HCT116 (cell line): ENCODE data around the gene MLEC. TPM values are rescaled to one million over a fixed set of nuclear protein-coding genes. Genes with fewer than 3 reads are reported as not detected.

Experiments
- ATAC-seq: fragments of 200-7000 bp; cut with Tn5 transposase; 2 replicates; pipeline ENCODE4 v1.9.1; 2020; ENCODE audit warnings: mild to moderate bottlenecking, moderate library complexity
- BruUV-seq: library from RNA; stranded (reverse); fragments of 400-500 nt; replicated peaks from 2 replicates; lab custom pipeline; 2021; lab: Mats Ljungman, UMichigan
- CTCF ChIA-PET: fragments of 300-600 bp; sonication (Branson Sonifier 250); formaldehyde crosslinking; loops from one replicate; lab custom pipeline; 2021; ENCODE audit warnings: antibody characterized with exemption; lab: Charles Lee
- POLR2A ChIA-PET: fragments of 300-600, 350-600 bp; sonication (Branson Sonifier 250); formaldehyde crosslinking; loops from one replicate; lab custom pipeline; 2021; ENCODE audit warnings: antibody characterized with exemption; lab: Charles Lee
- RAD21 ChIA-PET, 2 experiments: fragments of 300-600 bp; sonication (Branson Sonifier 250); formaldehyde crosslinking; loops; one replicate each; lab custom pipeline; 2023; ENCODE audit warnings: low total read pairs in 2 of 2; ENCODE audit not compliant: uncharacterized antibody in 2 of 2, unreplicated experiment in 2 of 2, low non-redundant PET in 1 of 2; lab: Charles Lee
- DNase-seq: peaks from one replicate; pipeline ENCODE4 v3.0.0-alpha.2; 2010; ENCODE audit warnings: low read depth, low spot score
- H2AFZ ChIP-seq: fragments of 200-600 bp; shearing (Covaris generic), sonication (generic); 2 replicates; pipeline ENCODE4 v1.6.1; 2017; ENCODE audit warnings: low read depth, mixed run types, mixed read lengths, antibody characterized with exemption, low read length; ENCODE audit not compliant: poor library complexity, severe bottlenecking
- H3K27ac ChIP-seq: 2 replicates; pipeline ENCODE4 v1.5.1; 2012; ENCODE audit warnings: low read depth, low read length
- H3K27me3 ChIP-seq: fragments of 200-600 bp; sonication (generic); 2 replicates; pipeline ENCODE4 v1.6.1; 2016; ENCODE audit warnings: mixed run types, low read length, mixed read lengths; ENCODE audit not compliant: insufficient read depth
- H3K36me3 ChIP-seq, 2 experiments: fragments of 200-500 bp in 1 of 2; fragments of 200-600 bp in 1 of 2; sonication (Bioruptor generic) in 1 of 2; sonication (generic) in 1 of 2; 2 replicates each; pipeline versions ENCODE4 v1.5.1 to v1.6.1; 2014 to 2016; ENCODE audit warnings: low read length in 2 of 2, inconsistent platforms in 1 of 2, mixed read lengths in 1 of 2, mixed run types in 1 of 2; ENCODE audit not compliant: insufficient read depth in 2 of 2, control insufficient read depth in 1 of 2
- H3K4me1 ChIP-seq, 2 experiments: fragments of 200-600 bp in 1 of 2; sonication (generic) in 1 of 2; 2 replicates each; pipeline versions ENCODE4 v1.5.1 to v1.6.1; 2012 to 2017; ENCODE audit warnings: low read length in 2 of 2, inconsistent platforms in 1 of 2, mild to moderate bottlenecking in 1 of 2, mixed read lengths in 1 of 2, mixed run types in 1 of 2, moderate library complexity in 1 of 2; ENCODE audit not compliant: insufficient read depth in 2 of 2, control insufficient read depth in 1 of 2
- H3K4me2 ChIP-seq: fragments of 200-600 bp; sonication (generic); 2 replicates; pipeline ENCODE4 v1.6.1; 2017; ENCODE audit warnings: mixed run types, low read length, mixed read lengths
- H3K4me3 ChIP-seq, 2 experiments: fragments of 200-600 bp in 1 of 2; sonication (generic) in 1 of 2; replicated peaks in 1 of 2; 2 replicates each; pipeline ENCODE4 v1.5.1; 2011 to 2016; ENCODE audit warnings: low read length in 2 of 2, control low read depth in 1 of 2, low read depth in 1 of 2, mild to moderate bottlenecking in 1 of 2, mixed read lengths in 1 of 2, mixed run types in 1 of 2
- H3K79me2 ChIP-seq: fragments of 200-600 bp; sonication (generic); 2 replicates; pipeline ENCODE4 v1.6.1; 2017; ENCODE audit warnings: mild to moderate bottlenecking, mixed run types, low read length, moderate library complexity, mixed read lengths; ENCODE audit not compliant: insufficient read depth
- H3K9ac ChIP-seq: fragments of 200-600 bp; sonication (generic); 2 replicates; pipeline ENCODE4 v1.6.1; 2016; ENCODE audit warnings: low read length, mixed read lengths
- H3K9me2 ChIP-seq: fragments of 200-600 bp; sonication (generic), shearing (Covaris generic); 2 replicates; pipeline ENCODE4 v1.6.1; 2017; ENCODE audit warnings: mixed run types, mild to moderate bottlenecking, moderate library complexity; ENCODE audit not compliant: insufficient read depth
- H3K9me3 ChIP-seq, 2 experiments: fragments of 200-500 bp in 1 of 2; fragments of 200-600 bp in 1 of 2; sonication (Bioruptor generic) in 1 of 2; sonication (generic) in 1 of 2; 2 replicates each; pipeline ENCODE4 v1.6.1; 2014 to 2017; ENCODE audit warnings: low read length in 2 of 2, mixed read lengths in 2 of 2, inconsistent platforms in 1 of 2, low read depth in 1 of 2, mild to moderate bottlenecking in 1 of 2, mixed run types in 1 of 2, moderate library complexity in 1 of 2; ENCODE audit not compliant: control insufficient read depth in 1 of 2, insufficient read depth in 1 of 2
- H4K20me1 ChIP-seq: fragments of 200-600 bp; sonication (generic), shearing (Covaris generic); 2 replicates; pipeline ENCODE4 v1.6.1; 2017; ENCODE audit warnings: mixed run types, mild to moderate bottlenecking, moderate library complexity; ENCODE audit not compliant: insufficient read depth
- CBX3 ChIP-seq: IDR thresholded peaks from 2 replicates; pipeline ENCODE4 v1.6.1; 2012; ENCODE audit warnings: low read depth
- CEBPB ChIP-seq: IDR thresholded peaks from 2 replicates; pipeline ENCODE4 v1.6.1; 2012; ENCODE audit warnings: low read depth
- EGR1 ChIP-seq: IDR thresholded peaks from 2 replicates; pipeline ENCODE4 v1.6.1; 2012; ENCODE audit warnings: low read depth
- EZH2 ChIP-seq: fragments of 200-600 bp; sonication (generic); IDR thresholded peaks from 2 replicates; pipeline ENCODE4 v1.6.1; 2017; ENCODE audit warnings: antibody characterized with exemption, mixed run types
- EZH2phosphoT487 ChIP-seq: fragments of 200-600 bp; IDR thresholded peaks from 2 replicates; pipeline ENCODE4 v1.6.1; 2018; ENCODE audit warnings: antibody characterized with exemption, borderline replicate concordance
- JUND ChIP-seq: IDR thresholded peaks from 2 replicates; pipeline ENCODE4 v1.6.1; 2012
- MAX ChIP-seq: IDR thresholded peaks from 2 replicates; pipeline ENCODE4 v1.6.1; 2012
- POLR2A ChIP-seq: IDR thresholded peaks from 2 replicates; pipeline ENCODE4 v1.7.0; 2011; ENCODE audit warnings: borderline replicate concordance; ENCODE audit not compliant: insufficient read depth, insufficient read length; ENCODE audit errors: extremely low read depth
- POLR2AphosphoS5 ChIP-seq: IDR thresholded peaks from 2 replicates; pipeline ENCODE4 v1.6.1; 2011; ENCODE audit warnings: mild to moderate bottlenecking, low read depth, low read length, moderate library complexity
- REST ChIP-seq: IDR thresholded peaks from 2 replicates; pipeline ENCODE4 v1.6.1; 2012; ENCODE audit warnings: low read depth
- SIN3A ChIP-seq: IDR thresholded peaks from 2 replicates; pipeline ENCODE4 v1.6.1; 2012; ENCODE audit warnings: low read depth
- SRF ChIP-seq: IDR thresholded peaks from 2 replicates; pipeline ENCODE4 v1.6.1; 2012; ENCODE audit warnings: low read depth
- TCF7L2 ChIP-seq: IDR thresholded peaks from 2 replicates; pipeline ENCODE4 v1.7.0; 2011; ENCODE audit warnings: borderline replicate concordance, inconsistent platforms; ENCODE audit not compliant: insufficient read depth, insufficient read length; ENCODE audit errors: extremely low read depth
- ZBTB33 ChIP-seq: IDR thresholded peaks from 2 replicates; pipeline ENCODE4 v1.6.1; 2011; ENCODE audit warnings: mild to moderate bottlenecking, low read length, moderate library complexity; ENCODE audit not compliant: insufficient replicate concordance; ENCODE audit errors: extremely low read depth
- ZFX ChIP-seq: fragments of 450-650 bp; IDR thresholded peaks from 2 replicates; pipeline ENCODE4 v1.6.1; 2017
- ZNF274 ChIP-seq: fragments of 200-500 bp; sonication (Bioruptor generic); IDR thresholded peaks from 2 replicates; pipeline ENCODE4 v1.6.1; 2014; ENCODE audit warnings: mild to moderate bottlenecking, low read depth, low read length, inconsistent platforms
- intact Hi-C: fragments of 100-400 bp; cut with micrococcal nuclease; formaldehyde crosslinking; loops from 2 replicates; pipeline ENCODE4 v1.10.0; 2022
- total RNA-seq: library from RNA; stranded (reverse); gene quantifications from one replicate; pipeline ENCODE4 v1.2.1, GENCODE V29; 2021; ENCODE audit not compliant: unreplicated experiment

MLEC gene
- total RNA-seq, 1 experiment from 2014 or later, result 152 TPM

GRCh38 chr12:120748242-120748641 is 61.3 kb downstream of the MLEC start:
- ATAC-seq (0 out of 2 replicates have a peak, but pooled peaks have one; percentile 10), DNase-seq (no peak)
- Histone ChIP-seq H3K4me3 (no peak overlapping the region), H3K9me3 (no peaks in the 10 kb centered on the region), H3K79me2 (no peaks in the 10 kb centered on the region), H3K4me2 (no peak overlapping the region), H3K4me1 (peaks cover 3 to 11% of the 10 kb centered on the region in 2 experiments; a peak in 3 of 4 replicates), H3K36me3 (no peaks in the 10 kb centered on the region), H2AFZ (no peak overlapping the region), H3K9ac (no peak overlapping the region), H3K27me3 (no peaks in the 10 kb centered on the region), H3K27ac (no peak overlapping the region), H4K20me1 (no peaks in the 10 kb centered on the region), H3K9me2 (no peaks in the 10 kb centered on the region)
- intact Hi-C loops, result no loop called here
- ChIA-PET POLR2A (no interaction called here), RAD21 (no interaction called here), CTCF (no interaction called here)
- no TSS peak for BruUV-seq
- TF ChIP-seq MAX (no peak), TCF7L2 (no peak), SRF (no peak), EGR1 (no peak)

- intact Hi-C loops, result no loop called here
- H3K27me3 ChIP-seq, result no peaks in the 10 kb centered on the region
- no TSS peak for BruUV-seq
- no peak overlapping the region for H2AFZ ChIP-seq
- no peak overlapping the region for H3K27ac ChIP-seq
- ATAC-seq (no peak), DNase-seq (no peak)
- ChIA-PET CTCF (no interaction called here), RAD21 (no interaction called here), POLR2A (no interaction called here)
- H3K36me3 ChIP-seq, result no peaks in the 10 kb centered on the region
- H4K20me1 ChIP-seq, result no peaks in the 10 kb centered on the region
- TF ChIP-seq TCF7L2, result no peak
- no peak for TF ChIP-seq EGR1
- TF ChIP-seq ZFX, result no peak
- no peak for TF ChIP-seq POLR2A
- no peak for TF ChIP-seq EZH2phosphoT487
- TF ChIP-seq ZBTB33, result no peak
- no peak for TF ChIP-seq EZH2
- TF ChIP-seq MAX, result no peak
- TF ChIP-seq CEBPB, result no peak
- no peak for TF ChIP-seq CBX3
- TF ChIP-seq SIN3A, result no peak
- no peak for TF ChIP-seq REST
- TF ChIP-seq ZNF274, result no peak
- TF ChIP-seq POLR2AphosphoS5, result no peak
- no peak for TF ChIP-seq SRF
- TF ChIP-seq JUND, result no peak
- H3K9me3 ChIP-seq, result no peaks in the 10 kb centered on the region
- H3K79me2 ChIP-seq, result no peaks in the 10 kb centered on the region
- H3K4me2 ChIP-seq, result no peak overlapping the region
- peaks cover 3 to 11% of the 10 kb centered on the region in 2 experiments; a peak in 3 of 4 replicates for H3K4me1 ChIP-seq
- H3K9me2 ChIP-seq, result no peaks in the 10 kb centered on the region
- H3K9ac ChIP-seq, result no peak overlapping the region
- H3K4me3 ChIP-seq, result no peak overlapping the region
Measured at GRCh38 chr12:120749256-120749655, 62.3 kb downstream of the MLEC start.
